CD14-positive monocyte (primary cell): Measurements from ENCODE around the gene FAM83D. TPM values are rescaled to one million over a fixed set of nuclear protein-coding genes. Genes with fewer than 3 reads are reported as not detected.
A peak's percentile ranks its signal among the peaks of the same experiment; 100 is the strongest.

Experiments used
- DNase-seq, 3 donors: peaks; one replicate each; pipeline ENCODE4 v3.0.0-alpha.2; 2011 to 2022
- H2AFZ ChIP-seq: 2 replicates; pipeline ENCODE4 v1.6.0; 2012; ENCODE audit warnings: mild to moderate bottlenecking, low read depth, low read length, inconsistent platforms; ENCODE audit not compliant: insufficient read depth, poor library complexity, severe bottlenecking
- H3K27ac ChIP-seq, 2 donors: 1 replicate in 1 of 2; 2 replicates in 1 of 2; pipeline ENCODE4 v1.5.1; 2012 to 2013; ENCODE audit warnings: low read length in 2 of 2, control low read depth in 1 of 2, inconsistent platforms in 1 of 2, low read depth in 1 of 2, mild to moderate bottlenecking in 1 of 2
- H3K27me3 ChIP-seq, 2 donors: one replicate each; pipeline versions ENCODE4 v1.6.0 to v1.6.1; 2011 to 2013; ENCODE audit warnings: low read length in 2 of 2; ENCODE audit not compliant: control insufficient read depth in 2 of 2, insufficient read depth in 2 of 2
- H3K36me3 ChIP-seq, 2 donors: replicated peaks in 1 of 2; 1 replicate in 1 of 2; 2 replicates in 1 of 2; pipeline versions ENCODE4 v1.5.1 to v1.6.1; 2012 to 2013; ENCODE audit warnings: low read length in 2 of 2, control low read depth in 1 of 2, inconsistent platforms in 1 of 2, mild to moderate bottlenecking in 1 of 2; ENCODE audit not compliant: insufficient read depth in 2 of 2, control insufficient read depth in 1 of 2
- H3K4me1 ChIP-seq, 2 donors: 1 replicate in 1 of 2; 2 replicates in 1 of 2; pipeline versions ENCODE4 v1.5.1 to v1.6.1; 2012 to 2013; ENCODE audit warnings: low read length in 2 of 2, control low read depth in 1 of 2, inconsistent platforms in 1 of 2, mild to moderate bottlenecking in 1 of 2, moderate library complexity in 1 of 2; ENCODE audit not compliant: insufficient read depth in 2 of 2, control insufficient read depth in 1 of 2
- H3K4me2 ChIP-seq: replicated peaks from 2 replicates; pipeline ENCODE3; 2012; ENCODE audit warnings: low read length, moderate library complexity, mild to moderate bottlenecking; ENCODE audit not compliant: poor library complexity, severe bottlenecking; ENCODE audit errors: extremely low read depth
- H3K4me3 ChIP-seq, 3 experiments: fragments of 200-600 bp in 1 of 3; sonication (generic) in 1 of 3; replicated peaks in 1 of 3; 1 replicate in 2 of 3; 2 replicates in 1 of 3; pipeline ENCODE4 v1.5.1; 2011 to 2013; ENCODE audit warnings: low read length in 3 of 3, mild to moderate bottlenecking in 3 of 3, control low read depth in 2 of 3, low read depth in 2 of 3, inconsistent platforms in 1 of 3, moderate library complexity in 1 of 3
- H3K79me2 ChIP-seq: 2 replicates; pipeline ENCODE4 v1.6.0; 2012; ENCODE audit warnings: mild to moderate bottlenecking, control low read depth, inconsistent platforms, low read length, moderate library complexity; ENCODE audit not compliant: insufficient read depth
- H3K9ac ChIP-seq: 2 replicates; pipeline ENCODE4 v1.6.0; 2017; ENCODE audit warnings: low read length, mild to moderate bottlenecking; ENCODE audit not compliant: insufficient read depth, poor library complexity, severe bottlenecking
- H3K9me3 ChIP-seq, 2 donors: replicated peaks in 1 of 2; 1 replicate in 1 of 2; 2 replicates in 1 of 2; pipeline versions ENCODE4 v1.5.1 to v1.6.1; 2012 to 2013; ENCODE audit warnings: low read length in 2 of 2, control low read depth in 1 of 2; ENCODE audit not compliant: control insufficient read depth in 1 of 2, insufficient read depth in 1 of 2
- H4K20me1 ChIP-seq: 2 replicates; pipeline ENCODE4 v1.6.0; 2012; ENCODE audit warnings: mild to moderate bottlenecking, low read length, control low read depth, moderate library complexity; ENCODE audit not compliant: insufficient read depth
- H3K27ac Mint-ChIP-seq, 7 donors: one replicate each; pipeline ENCODE4 v1.8.0; 2020; ENCODE audit warnings: mild to moderate bottlenecking in 7 of 7, mixed read lengths in 7 of 7, moderate library complexity in 6 of 7, inconsistent platforms in 2 of 7
- H3K27me3 Mint-ChIP-seq, 3 donors: one replicate each; pipeline ENCODE4 v1.8.0; 2021 to 2022; ENCODE audit warnings: low read depth in 3 of 3, mild to moderate bottlenecking in 3 of 3, mixed read lengths in 3 of 3, moderate library complexity in 3 of 3, inconsistent platforms in 1 of 3
- H3K36me3 Mint-ChIP-seq, 2 donors: one replicate each; pipeline ENCODE4 v1.8.0; 2020; ENCODE audit warnings: mixed read lengths in 2 of 2, inconsistent platforms in 1 of 2, mild to moderate bottlenecking in 1 of 2
- H3K4me1 Mint-ChIP-seq: one replicate; pipeline ENCODE4 v1.8.0; 2020; ENCODE audit warnings: mild to moderate bottlenecking, mixed read lengths
- H3K4me3 Mint-ChIP-seq, 2 donors: one replicate each; pipeline ENCODE4 v1.8.0; 2020; ENCODE audit warnings: mild to moderate bottlenecking in 2 of 2, mixed read lengths in 2 of 2, moderate library complexity in 1 of 2
- H3K9me3 Mint-ChIP-seq, 7 donors: one replicate each; pipeline ENCODE4 v1.8.0; 2020 to 2022; ENCODE audit warnings: mixed read lengths in 7 of 7, mild to moderate bottlenecking in 6 of 7, moderate library complexity in 6 of 7, inconsistent platforms in 2 of 7
- CTCF ChIP-seq: fragments of 200-600 bp; IDR thresholded peaks from one replicate; pipeline ENCODE4 v1.8.0; 2022; ENCODE audit warnings: antibody characterized with exemption, mild to moderate bottlenecking
- WGBS: methylation state at CpG from one replicate; pipeline ENCODE4 v1.1.5; 2013; ENCODE audit warnings: missing lambda C conversion rate; ENCODE audit not compliant: insufficient coverage; 5-methylcytosine and 5-hydroxymethylcytosine counted together
- intact Hi-C, 2 donors: fragments of 100-400 bp; cut with micrococcal nuclease; formaldehyde crosslinking; loops; one replicate each; pipeline versions ENCODE4 v1.15.0 to v1.15.1; 2023
- polyA plus RNA-seq, 3 donors: library from polyadenylated mRNA; depleted of rRNA in 1 of 3; unstranded in 2 of 3; stranded (reverse) in 1 of 3; fragments of 300-500 nt in 2 of 3; fragments of >200 nt in 1 of 3; fragmentation: Illumina TruSeq in 2 of 3; gene quantifications; 1 replicate in 2 of 3; 2 replicates in 1 of 3; pipeline ENCODE4 v1.2.3, GENCODE V29; 2012 to 2021

The FAM83D gene
- polyA plus RNA-seq, 3 donors, result 0.09 to 0.15 TPM; not detected in 1

GRCh38 chr20:38924718-38925117, 1.5 kb upstream of the FAM83D start:
- peaks cover 0 to 6% of the 10 kb centered on the region in 2 donors for H3K36me3 Mint-ChIP-seq
- Histone ChIP-seq H3K27ac (no peak overlapping the region), H3K4me1 (peaks cover 25 to 31% of the 10 kb centered on the region in 2 donors), H3K27me3 (no peaks in the 10 kb centered on the region), H3K4me2 (no peak overlapping the region), H3K9me3 (no peaks in the 10 kb centered on the region), H3K9ac (no peak overlapping the region), H3K79me2 (peaks cover 32% of the 10 kb centered on the region), H4K20me1 (no peaks in the 10 kb centered on the region), H2AFZ (no peak overlapping the region), H3K36me3 (peaks cover 0 to 1% of the 10 kb centered on the region in 2 donors), H3K4me3 (no peak overlapping the region)
- H3K4me1 Mint-ChIP-seq, result peaks cover 28% of the 10 kb centered on the region
- 96% methylated on average over 2 of the region's 2 CpGs for WGBS
- DNase-seq, result no peak
- no peaks in the 10 kb centered on the region for H3K27me3 Mint-ChIP-seq
- TF ChIP-seq CTCF, result no peak
- no peak overlapping the region for H3K4me3 Mint-ChIP-seq
- peak overlapping the region in 2 of 7 donors; percentile 0 to 20 for H3K27ac Mint-ChIP-seq
- H3K9me3 Mint-ChIP-seq, result peaks cover 0 to 5% (median 0%) of the 10 kb centered on the region in 7 donors
- intact Hi-C loops, result loop anchor here in 1 of 2 donors (5.0 kb wide), 1 partner anchor 38 kb away; the partner anchor contains the start of gene DHX35

DNA sequence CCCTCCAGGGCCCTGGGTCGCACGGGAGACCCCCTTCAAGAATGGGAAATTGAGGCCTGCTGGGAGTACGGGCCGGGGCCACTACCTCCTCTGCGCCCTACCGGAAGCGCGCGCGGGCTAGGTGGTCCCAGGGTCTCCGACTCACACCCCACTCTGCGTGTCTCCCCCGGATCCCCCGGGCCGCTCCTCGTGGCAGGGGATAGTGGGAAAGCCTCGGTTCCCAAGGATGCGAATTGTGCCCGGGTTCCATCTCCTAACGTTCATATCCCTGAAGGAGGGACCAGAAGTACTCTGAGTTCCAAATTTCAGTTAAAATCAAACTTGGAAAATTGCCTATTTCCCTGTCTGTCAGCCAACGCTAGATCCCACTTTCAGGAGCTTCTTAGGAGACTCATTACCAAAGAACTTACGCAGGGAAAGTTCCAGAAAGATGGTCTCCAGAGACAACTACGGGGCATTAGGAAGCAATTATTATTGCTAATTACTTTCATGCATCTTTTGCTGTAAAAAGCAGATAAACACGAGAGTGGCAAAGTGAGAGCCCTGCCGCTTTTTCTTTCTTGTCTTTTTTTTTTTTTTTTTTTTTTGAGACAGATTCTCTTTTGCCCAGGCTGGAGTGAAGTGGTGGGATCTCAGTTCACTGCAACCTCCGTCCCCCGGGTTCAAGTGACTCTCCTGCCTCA, 858 bp downstream of the FAM83D start:
- Mint-ChIP-seq H3K36me3 (peaks cover 5 to 8% of the 10 kb centered on the region in 2 donors), H3K27ac (peak overlapping the region in 1 of 7 donors; percentile 30), H3K4me3 (peak overlapping the region; percentile 78 to 87), H3K4me1 (peaks cover 44% of the 10 kb centered on the region), H3K9me3 (peaks cover 0 to 5% (median 0%) of the 10 kb centered on the region in 7 donors), H3K27me3 (no peaks in the 10 kb centered on the region)
- H3K4me3 ChIP-seq, result peak overlapping the region; percentile 37 to 86 (median 80)
- H3K9me3 ChIP-seq, result no peaks in the 10 kb centered on the region
- no peak for DNase-seq
- intact Hi-C loops, result loop anchor here (2.0 to 5.0 kb wide), 2 partner anchors 35 to 36 kb away; partner anchors contain the start of gene DHX35 (in 2 of the 2)
- WGBS, result 1% methylated on average over 14 of the region's 27 CpGs
- peak overlapping the region; percentile 99 for H3K4me2 ChIP-seq
- peaks cover 25 to 31% of the 10 kb centered on the region in 2 donors for H3K4me1 ChIP-seq
- peak overlapping the region; percentile 66 for H3K9ac ChIP-seq
- H3K79me2 ChIP-seq, result peaks cover 56% of the 10 kb centered on the region
- TF ChIP-seq CTCF, result no peak
- no peaks in the 10 kb centered on the region for H3K27me3 ChIP-seq
- H2AFZ ChIP-seq, result peak overlapping the region; percentile 85
- no peak overlapping the region for H3K27ac ChIP-seq
- H4K20me1 ChIP-seq, result no peaks in the 10 kb centered on the region
- peaks cover 0 to 5% of the 10 kb centered on the region in 2 donors for H3K36me3 ChIP-seq
